Epithelial cell of proximal tubule (primary cell): ENCODE results near the gene POMT2. TPM values are rescaled to one million over a fixed set of nuclear protein-coding genes. Genes with fewer than 3 reads are reported as not detected.

Source experiments
- DNase-seq: peaks from one replicate; pipeline ENCODE4 v3.0.0-alpha.2; 2011; ENCODE audit warnings: low read depth
- H3K4me3 ChIP-seq: 2 replicates; pipeline ENCODE4 v1.5.1; 2011; ENCODE audit warnings: low read depth, mild to moderate bottlenecking, low read length
- total RNA-seq: library from RNA; depleted of rRNA; stranded (reverse); fragments of >200 nt; gene quantifications from 2 replicates; pipeline ENCODE4 v1.2.3, GENCODE V29; 2015
- TF ChIP-seq, protein P1 (sequence below): conservative IDR thresholded peaks from 2 replicates; pipeline ENCODE4 v1.5.1; 2012; ENCODE audit warnings: low read depth, mild to moderate bottlenecking, low read length

Gene POMT2
- total RNA-seq, 1 donor from 2014 or later, result 17.8 TPM

GRCh38 chr14:77243853-77244252 is 76.8 kb downstream of the POMT2 start:
- TF ChIP-seq, protein P1, sequence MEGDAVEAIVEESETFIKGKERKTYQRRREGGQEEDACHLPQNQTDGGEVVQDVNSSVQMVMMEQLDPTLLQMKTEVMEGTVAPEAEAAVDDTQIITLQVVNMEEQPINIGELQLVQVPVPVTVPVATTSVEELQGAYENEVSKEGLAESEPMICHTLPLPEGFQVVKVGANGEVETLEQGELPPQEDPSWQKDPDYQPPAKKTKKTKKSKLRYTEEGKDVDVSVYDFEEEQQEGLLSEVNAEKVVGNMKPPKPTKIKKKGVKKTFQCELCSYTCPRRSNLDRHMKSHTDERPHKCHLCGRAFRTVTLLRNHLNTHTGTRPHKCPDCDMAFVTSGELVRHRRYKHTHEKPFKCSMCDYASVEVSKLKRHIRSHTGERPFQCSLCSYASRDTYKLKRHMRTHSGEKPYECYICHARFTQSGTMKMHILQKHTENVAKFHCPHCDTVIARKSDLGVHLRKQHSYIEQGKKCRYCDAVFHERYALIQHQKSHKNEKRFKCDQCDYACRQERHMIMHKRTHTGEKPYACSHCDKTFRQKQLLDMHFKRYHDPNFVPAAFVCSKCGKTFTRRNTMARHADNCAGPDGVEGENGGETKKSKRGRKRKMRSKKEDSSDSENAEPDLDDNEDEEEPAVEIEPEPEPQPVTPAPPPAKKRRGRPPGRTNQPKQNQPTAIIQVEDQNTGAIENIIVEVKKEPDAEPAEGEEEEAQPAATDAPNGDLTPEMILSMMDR, result no peak
- H3K4me3 ChIP-seq, result no peak overlapping the region
- no peak for DNase-seq

DNA sequence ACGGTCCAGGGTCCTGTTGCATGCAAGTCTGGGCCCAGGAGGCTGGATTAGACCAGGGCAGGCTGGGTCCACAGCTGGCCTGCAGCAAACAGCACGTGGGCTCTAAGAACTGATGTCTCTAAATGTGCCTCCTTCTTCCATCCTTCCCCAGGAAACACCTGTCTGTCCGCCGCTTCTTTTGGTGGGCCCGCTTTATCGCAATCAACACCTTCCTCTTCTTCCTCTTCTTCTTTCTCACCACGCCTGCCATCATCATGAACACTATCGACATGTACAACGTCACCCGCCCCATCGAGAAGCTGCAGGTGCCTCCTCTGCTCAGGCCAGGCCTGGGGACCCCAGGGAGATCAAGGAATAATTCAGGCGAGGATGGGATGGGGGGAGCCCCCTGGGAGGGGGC is 77.9 kb downstream of the POMT2 start:
- TF ChIP-seq, protein P1, result no peak
- no peak overlapping the region for H3K4me3 ChIP-seq
- DNase-seq, result no peak

DNA sequence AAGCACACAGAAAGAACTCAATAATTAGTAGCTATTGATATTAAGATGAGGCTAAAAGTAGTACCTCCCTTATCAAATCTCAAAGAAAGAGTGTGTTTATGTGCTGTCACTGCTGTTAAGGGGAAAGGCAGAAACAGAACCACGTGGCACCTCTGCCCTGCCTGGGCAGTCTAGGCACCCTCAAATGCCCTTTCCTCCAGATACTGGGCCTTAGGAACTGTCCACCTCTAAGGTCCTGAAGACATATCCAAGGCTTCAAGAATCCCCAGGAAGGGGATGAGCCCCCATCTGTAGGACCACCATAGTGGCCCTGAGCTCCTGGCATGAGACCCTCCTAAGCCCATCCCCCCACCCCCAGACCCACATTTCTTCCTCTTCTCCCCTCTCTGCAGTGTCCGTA is 78.7 kb downstream of the POMT2 start:
- TF ChIP-seq, protein P1, result no peak

DNA sequence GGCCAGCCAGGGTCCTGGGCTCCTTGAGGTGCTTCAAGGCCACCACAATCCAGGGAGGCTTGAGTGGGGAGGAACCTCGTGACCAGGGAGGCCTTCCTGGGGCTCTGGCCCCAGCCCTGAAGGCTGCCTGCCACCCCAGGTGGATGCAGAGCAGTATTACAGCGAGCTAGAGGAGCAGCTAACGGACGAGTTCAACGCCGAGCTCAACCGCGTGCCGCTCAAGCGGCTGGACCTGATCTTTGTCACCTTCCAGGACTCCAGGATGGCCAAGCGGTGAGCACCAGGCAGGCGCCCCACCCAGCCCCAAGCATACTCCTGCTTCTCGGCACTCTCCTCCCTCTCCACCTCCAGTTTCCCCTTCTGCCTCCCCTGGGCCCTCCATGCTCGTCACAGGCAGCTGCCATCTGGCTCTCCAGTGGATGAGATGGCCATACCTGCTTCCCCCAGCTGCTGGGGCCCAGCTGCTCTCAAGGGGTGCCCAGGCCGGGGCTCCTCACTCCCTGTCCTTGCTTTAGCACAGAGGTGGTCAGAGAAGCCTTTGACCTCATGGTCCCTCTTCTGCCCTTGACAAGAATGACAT is 80.3 kb downstream of the POMT2 start:
- TF ChIP-seq, protein P1, result no peak

More for the DNA sequence above, 78.7 kb downstream of the POMT2 start:
- DNase-seq, result no peak
- H3K4me3 ChIP-seq, result no peak overlapping the region

DNA sequence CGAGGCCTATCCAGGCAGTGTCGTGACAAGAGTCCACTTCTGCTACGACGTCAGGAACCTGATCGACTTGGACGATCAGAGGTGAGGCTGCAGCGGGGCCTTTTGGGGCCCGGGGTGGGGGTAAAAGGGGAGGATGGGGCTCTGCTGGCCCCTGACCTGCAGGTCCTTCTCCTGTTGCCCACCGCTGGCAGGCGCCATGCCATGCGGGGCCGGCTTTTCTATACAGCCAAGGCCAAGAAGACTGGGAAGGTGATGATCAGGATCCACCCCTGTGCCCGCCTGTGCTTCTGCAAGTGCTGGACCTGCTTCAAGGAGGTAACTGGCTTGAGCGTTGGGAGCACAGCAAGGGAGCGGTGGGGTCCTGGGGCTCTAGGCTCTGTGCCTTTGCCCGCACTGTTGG is 81.3 kb downstream of the POMT2 start:
- no peak for DNase-seq
- no peak overlapping the region for H3K4me3 ChIP-seq
- TF ChIP-seq, protein P1, result no peak

More for the DNA sequence above, 80.3 kb downstream of the POMT2 start:
- H3K4me3 ChIP-seq, result no peak overlapping the region
- no peak for DNase-seq

GRCh38 chr14:77238996-77239395 is 81.7 kb downstream of the POMT2 start:
- TF ChIP-seq, protein P1, result no peak
- H3K4me3 ChIP-seq, result no peak overlapping the region
- DNase-seq, result no peak

DNA sequence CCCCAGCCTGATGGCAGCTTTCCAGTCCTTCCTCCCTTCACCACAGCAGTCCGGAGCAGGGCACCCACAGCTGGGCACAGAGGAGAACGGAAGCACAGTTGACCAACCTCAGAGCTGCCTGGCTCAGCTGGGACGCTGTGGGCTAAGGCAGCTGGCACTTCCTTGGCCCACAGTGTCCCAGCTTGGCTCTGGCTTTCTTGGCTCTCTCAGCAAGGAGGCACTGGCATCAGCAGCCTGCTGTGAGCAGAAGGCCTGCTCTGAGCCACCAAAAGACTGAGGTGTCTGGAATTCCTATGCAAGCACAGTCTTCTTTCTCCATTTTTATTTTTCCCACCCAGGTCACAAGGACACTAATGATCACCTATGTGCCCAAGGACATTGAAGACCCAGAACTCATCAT is 82.3 kb downstream of the POMT2 start:
- TF ChIP-seq, protein P1, result no peak
- no peak overlapping the region for H3K4me3 ChIP-seq
- no peak for DNase-seq
